ENCODE measurements around the gene OPA3. TPM values are rescaled to one million over a fixed set of nuclear protein-coding genes. Genes with fewer than 3 reads are reported as not detected.

Gene OPA3
- total and polyA plus RNA-seq, 4 donors: 3.5 to 13.6 (median 7.7) TPM

- Histone ChIP-seq H3K27me3 (ENCODE audit: control insufficient read depth in 3 of 3, insufficient read depth in 3 of 3, low read length in 2 of 3) (peaks cover 0 to 7% (median 1%) of the 10 kb centered on the region in 3 donors), H3K9ac (ENCODE audit: insufficient read depth in 1 of 2, low read length in 2 of 2) (no peak overlapping the region), H3K4me3 (no peak overlapping the region), H3K9me3 (ENCODE audit: control insufficient read depth in 4 of 4, insufficient read depth in 3 of 4, low read length in 3 of 4) (no peaks in the 10 kb centered on the region), H3K36me3 (ENCODE audit: control insufficient read depth in 4 of 4, insufficient read depth in 4 of 4, low read length in 4 of 4) (peaks cover 11 to 48% (median 22%) of the 10 kb centered on the region in 4 donors), H3K4me1 (ENCODE audit: control insufficient read depth in 5 of 5, insufficient read depth in 5 of 5, low read length in 5 of 5) (peaks cover 0 to under 1% (median 0%) of the 10 kb centered on the region in 5 donors), H3K27ac (ENCODE audit: low read depth in 1 of 2, low read length in 1 of 2) (peak overlapping the region in 1 of 2 donors; percentile 29)
- DNase-seq (peak; percentile 84 to 93 (median 92)), ATAC-seq (ENCODE audit: insufficient read depth, low FRiP score) (peak; percentile 95)
- peak; percentile 86 for TF ChIP-seq CTCF (IDR thresholded peaks at IDR 0.05; ENCODE audit: control extremely low read depth, extremely low read depth)
- WGBS, 2 donors: 68 to 72% methylated on average over 9 of the region's 9 CpGs
These were observed 60.9 kb downstream of the OPA3 start for GRCh38 chr19:45523642-45524256.

GRCh38 chr19:45522010-45522941, 62.3 kb downstream of the OPA3 start:
- 88 to 94% methylated on average over 24 of the region's 24 CpGs for WGBS, 2 donors
- ATAC-seq (ENCODE audit: insufficient read depth, low FRiP score) (no peak), DNase-seq (no peak)
- Histone ChIP-seq H3K9ac (ENCODE audit: insufficient read depth in 1 of 2, low read length in 2 of 2) (no peak overlapping the region), H3K9me3 (ENCODE audit: control insufficient read depth in 4 of 4, insufficient read depth in 3 of 4, low read length in 3 of 4) (no peaks in the 10 kb centered on the region), H3K27me3 (ENCODE audit: control insufficient read depth in 3 of 3, insufficient read depth in 3 of 3, low read length in 2 of 3) (no peaks in the 10 kb centered on the region), H3K4me3 (no peak overlapping the region), H3K36me3 (ENCODE audit: control insufficient read depth in 4 of 4, insufficient read depth in 4 of 4, low read length in 4 of 4) (peaks cover 11 to 57% (median 26%) of the 10 kb centered on the region in 4 donors), H3K4me1 (ENCODE audit: control insufficient read depth in 5 of 5, insufficient read depth in 5 of 5, low read length in 5 of 5) (no peaks in the 10 kb centered on the region), H3K27ac (ENCODE audit: low read depth in 1 of 2, low read length in 1 of 2) (no peak overlapping the region)
- no peak for TF ChIP-seq CTCF (IDR thresholded peaks at IDR 0.05; ENCODE audit: control extremely low read depth, extremely low read depth)

- Histone ChIP-seq H3K9ac (ENCODE audit: insufficient read depth in 1 of 2, low read length in 2 of 2) (no peak overlapping the region), H3K4me3 (no peak overlapping the region), H3K9me3 (ENCODE audit: control insufficient read depth in 4 of 4, insufficient read depth in 3 of 4, low read length in 3 of 4) (no peaks in the 10 kb centered on the region), H3K27me3 (ENCODE audit: control insufficient read depth in 3 of 3, insufficient read depth in 3 of 3, low read length in 2 of 3) (no peaks in the 10 kb centered on the region), H3K4me1 (ENCODE audit: control insufficient read depth in 5 of 5, insufficient read depth in 5 of 5, low read length in 5 of 5) (peaks cover 0 to 15% (median 0%) of the 10 kb centered on the region in 5 donors), H3K36me3 (ENCODE audit: control insufficient read depth in 4 of 4, insufficient read depth in 4 of 4, low read length in 4 of 4) (peaks cover 3 to 47% (median 15%) of the 10 kb centered on the region in 4 donors), H3K27ac (ENCODE audit: low read depth in 1 of 2, low read length in 1 of 2) (no peak overlapping the region)
- TF ChIP-seq CTCF (IDR thresholded peaks at IDR 0.05; ENCODE audit: control extremely low read depth, extremely low read depth): no peak
- DNase-seq (no peak), ATAC-seq (ENCODE audit: insufficient read depth, low FRiP score) (no peak)
- WGBS, 2 donors: 82 to 95% methylated on average over 7 of the region's 7 CpGs
These were observed 66.2 kb downstream of the OPA3 start for GRCh38 chr19:45518469-45518826.
